Measurements from ENCODE around the gene CASZ1.

Gene CASZ1

GRCh38 chr1:10697621-10698160 is 98.8 kb downstream of the CASZ1 start:
- DNase-seq, result no peak

DNA sequence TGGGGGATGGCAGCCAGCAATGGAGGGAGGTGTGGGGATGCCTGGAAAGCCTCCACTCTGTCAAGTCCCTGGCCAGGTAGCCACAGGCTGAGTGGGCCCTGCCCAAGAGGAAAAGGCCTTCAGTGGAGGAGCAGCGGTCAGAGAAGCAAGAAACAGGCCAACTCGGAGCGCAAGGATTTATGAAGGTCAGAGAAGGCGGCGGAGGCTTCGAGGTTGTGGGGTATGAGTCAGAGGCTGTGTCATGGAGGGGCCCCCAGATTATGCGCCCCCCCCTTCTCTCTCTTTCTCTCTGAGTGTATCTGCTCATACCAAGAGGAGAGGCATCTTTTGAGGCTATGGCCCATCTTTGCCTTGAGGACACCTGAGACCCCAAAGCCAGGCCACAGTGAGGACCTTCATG is 99.5 kb downstream of the CASZ1 start:
- no peak for DNase-seq

GRCh38 chr1:10694633-10695627 is 101.5 kb downstream of the CASZ1 start:
- peak; percentile 84 to 88 for DNase-seq

DNA sequence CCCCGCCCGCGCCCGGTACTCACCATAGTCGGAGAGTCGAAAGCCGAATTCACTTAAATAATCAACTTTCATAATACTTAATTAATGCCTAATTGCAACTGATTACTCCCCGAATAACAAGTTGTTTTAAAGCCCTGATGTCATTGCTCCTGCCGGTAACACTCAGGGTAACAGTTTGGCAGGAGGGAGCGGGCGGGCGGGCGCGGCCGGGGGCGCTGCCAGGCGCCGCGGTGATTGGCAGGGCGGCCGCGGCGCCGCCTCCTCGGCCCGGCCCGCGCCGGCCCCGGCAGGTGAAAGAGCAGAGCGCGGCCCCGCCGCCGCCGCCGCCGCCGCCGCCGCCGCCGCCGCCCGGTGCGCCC is 102.2 kb downstream of the CASZ1 start:
- DNase-seq, result peak; percentile 68 to 77

GRCh38 chr1:10693497-10694273 is 102.8 kb downstream of the CASZ1 start:
- peak; percentile 65 to 76 for DNase-seq

DNA sequence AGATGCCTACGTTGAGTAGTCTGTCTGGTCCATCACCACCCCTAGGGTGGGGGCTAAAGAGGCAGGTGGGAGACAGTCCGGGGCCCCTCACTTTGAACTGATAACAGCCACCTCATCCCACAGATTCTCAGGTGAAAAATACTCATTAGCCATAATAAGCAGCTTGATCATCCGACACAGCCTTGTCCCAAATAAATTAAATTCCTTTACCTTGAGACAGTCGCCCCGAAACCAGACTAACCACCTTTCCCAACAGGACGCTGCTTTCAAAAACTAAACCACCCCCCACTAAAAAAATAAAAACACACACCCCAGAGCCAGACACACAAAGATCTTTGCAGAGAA is 103.3 kb downstream of the CASZ1 start:
- no peak for DNase-seq

DNA sequence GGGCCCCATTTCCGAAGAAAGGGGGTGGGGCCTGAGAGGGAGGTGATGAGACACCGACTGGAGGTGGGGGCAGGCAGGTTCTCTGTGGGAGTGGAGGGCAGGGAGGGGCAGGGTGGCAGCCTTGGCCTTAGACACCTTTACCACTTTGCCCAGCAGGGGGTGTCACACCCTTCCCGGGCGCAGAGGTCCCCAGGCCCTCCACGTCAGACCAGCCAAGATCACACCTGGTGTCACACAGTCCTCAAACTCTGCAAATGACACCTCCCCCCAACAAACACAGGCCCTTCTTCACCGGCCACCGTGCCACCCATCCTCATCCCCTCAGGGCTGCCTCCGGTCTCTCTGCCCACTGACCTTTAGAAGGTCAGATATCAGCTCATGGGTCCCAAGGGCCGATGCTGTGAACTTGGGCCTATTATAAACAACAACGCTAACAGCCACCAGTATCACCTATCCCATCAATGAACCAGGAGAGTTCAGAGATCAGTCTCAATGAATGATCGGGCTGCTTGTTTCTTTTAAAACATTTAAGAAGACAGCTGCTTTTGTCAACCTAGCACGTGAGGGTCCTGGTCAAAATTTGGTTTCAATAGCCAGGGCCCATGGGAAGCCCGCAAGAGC is 103.9 kb downstream of the CASZ1 start:
- peak; percentile 80 to 82 for DNase-seq

- no peak for DNase-seq
Observed at GRCh38 chr1:10691740-10692125, 104.7 kb downstream of the CASZ1 start.

DNA sequence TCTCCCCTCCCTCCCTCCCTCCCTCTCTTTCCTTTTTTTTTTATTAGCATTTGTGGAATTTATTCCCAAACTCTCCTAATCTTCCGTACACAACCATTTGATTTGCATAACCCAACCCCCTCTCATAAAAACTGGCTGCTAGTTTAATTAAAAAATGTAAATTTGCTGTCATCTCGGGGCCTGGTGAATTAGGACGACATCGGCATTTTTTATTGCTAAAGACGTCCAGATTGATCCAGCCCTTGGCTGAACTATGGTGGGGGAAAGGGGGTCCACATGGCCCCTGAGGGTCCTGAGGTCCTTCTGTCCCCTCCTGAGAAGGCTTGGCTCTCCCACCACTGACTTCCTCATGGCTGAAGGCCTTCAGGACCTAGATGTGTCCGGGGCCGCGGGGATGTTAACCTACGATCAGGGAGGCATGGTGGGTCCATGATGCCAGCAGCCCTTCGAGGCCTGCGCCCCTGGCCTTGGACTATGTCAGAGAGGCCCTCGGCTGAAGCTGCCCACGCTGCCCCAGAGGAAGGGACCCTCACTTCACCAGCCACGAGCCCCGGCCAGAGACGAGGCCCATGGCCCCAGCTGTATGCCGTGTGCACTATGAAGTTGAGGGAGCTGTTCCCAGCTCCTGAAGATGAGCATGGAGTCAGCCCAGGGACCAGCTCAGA is 105.2 kb downstream of the CASZ1 start:
- DNase-seq, result no peak

DNA sequence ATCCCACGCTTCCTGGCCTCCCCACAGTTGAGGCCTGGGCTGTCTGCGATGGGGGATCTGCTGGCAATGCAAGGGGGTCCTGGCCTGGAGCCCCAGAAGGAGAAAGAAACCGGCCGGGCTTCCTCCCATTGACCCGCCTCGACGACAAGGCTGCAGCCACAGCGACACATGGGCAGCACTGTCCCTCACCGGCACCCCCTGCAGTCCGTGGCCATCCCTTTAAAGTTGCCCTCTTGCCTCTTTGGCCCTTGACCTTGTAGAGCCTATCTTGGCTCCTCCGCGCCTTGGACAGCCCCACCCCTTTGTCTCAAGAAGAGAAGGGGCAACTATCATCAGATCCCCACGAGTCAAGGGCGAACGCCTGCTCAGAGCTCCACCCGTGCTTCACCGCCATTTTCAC is 106.0 kb downstream of the CASZ1 start:
- no peak for DNase-seq

DNA sequence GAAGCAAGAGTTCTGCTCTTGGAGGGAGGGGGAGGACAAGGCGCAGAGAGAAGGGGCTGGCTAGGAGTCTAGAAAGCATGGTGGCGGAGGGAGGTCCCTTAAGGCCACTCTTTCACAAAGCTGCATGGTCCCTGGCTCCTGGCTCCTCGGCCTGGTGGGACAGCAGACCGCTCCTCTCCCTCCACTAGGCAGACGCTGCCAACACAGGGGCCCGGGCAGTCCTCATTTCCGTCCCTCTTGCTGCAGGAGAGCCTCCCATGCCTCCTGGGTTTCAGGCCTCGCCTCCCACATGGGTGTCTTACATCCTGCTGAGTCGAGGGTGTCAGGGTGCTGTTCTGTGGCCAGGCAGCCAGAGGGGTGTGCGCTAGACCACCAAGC is 108.0 kb downstream of the CASZ1 start:
- no peak for DNase-seq

GRCh38 chr1:10687782-10688408 is 108.6 kb downstream of the CASZ1 start:
- no peak for DNase-seq

- no peak for DNase-seq
Observed at GRCh38 chr1:10687251-10687651, 109.2 kb downstream of the CASZ1 start.

- DNase-seq, result no peak
Observed at GRCh38 chr1:10686404-10687040, 109.9 kb downstream of the CASZ1 start.

- no peak for DNase-seq
Observed at GRCh38 chr1:10685808-10686403, 110.5 kb downstream of the CASZ1 start.

DNA sequence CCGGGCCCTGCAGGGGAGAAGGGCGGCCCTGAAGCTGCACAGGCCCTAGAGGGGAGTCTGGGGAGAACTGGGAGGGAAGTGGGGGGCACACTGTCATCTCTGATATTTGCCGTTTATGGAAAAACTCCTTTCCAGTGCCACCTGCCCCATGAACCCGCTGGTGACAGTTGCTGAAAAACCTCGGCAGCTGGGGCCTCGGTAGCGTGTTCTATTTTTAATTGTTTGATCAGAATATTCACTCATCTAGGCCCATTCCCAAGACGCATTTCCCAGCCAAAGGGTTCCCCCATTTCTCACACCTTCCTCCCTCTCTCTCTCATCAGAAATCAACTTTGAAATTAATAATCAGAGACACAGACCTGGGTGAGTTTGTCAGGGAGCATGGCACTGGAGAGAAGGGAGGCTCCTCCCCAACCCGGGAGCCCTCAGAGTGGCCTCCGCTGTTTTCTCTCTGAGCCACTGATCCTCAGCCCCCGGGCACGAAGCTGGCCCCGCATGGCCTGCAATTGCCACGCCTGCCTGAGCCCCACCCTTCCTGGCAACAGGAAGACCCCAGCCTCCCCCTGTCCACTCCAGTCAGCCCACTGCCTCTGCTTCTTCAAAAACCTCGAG is 111.1 kb downstream of the CASZ1 start:
- DNase-seq, result no peak

DNA sequence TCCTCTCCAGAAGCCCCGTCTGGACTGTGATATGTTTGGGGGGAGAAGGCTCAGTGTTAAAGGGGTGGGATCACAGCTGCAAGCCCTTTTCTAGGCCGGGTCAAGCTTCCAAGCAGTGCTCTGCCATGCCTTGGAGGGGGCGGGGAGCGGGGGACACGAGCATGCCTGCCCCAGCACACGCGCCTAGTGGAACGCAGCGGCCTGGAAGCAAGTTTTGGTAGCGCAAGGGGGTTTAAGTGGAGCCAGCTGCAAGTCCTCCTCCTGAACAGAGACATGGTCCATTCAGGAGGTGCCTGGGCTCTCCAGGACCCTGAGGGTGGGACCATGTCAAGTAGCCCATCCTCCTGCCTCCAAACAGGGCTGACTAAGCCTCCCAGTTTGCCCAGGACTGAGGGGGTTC is 112.2 kb downstream of the CASZ1 start:
- DNase-seq, result no peak

DNA sequence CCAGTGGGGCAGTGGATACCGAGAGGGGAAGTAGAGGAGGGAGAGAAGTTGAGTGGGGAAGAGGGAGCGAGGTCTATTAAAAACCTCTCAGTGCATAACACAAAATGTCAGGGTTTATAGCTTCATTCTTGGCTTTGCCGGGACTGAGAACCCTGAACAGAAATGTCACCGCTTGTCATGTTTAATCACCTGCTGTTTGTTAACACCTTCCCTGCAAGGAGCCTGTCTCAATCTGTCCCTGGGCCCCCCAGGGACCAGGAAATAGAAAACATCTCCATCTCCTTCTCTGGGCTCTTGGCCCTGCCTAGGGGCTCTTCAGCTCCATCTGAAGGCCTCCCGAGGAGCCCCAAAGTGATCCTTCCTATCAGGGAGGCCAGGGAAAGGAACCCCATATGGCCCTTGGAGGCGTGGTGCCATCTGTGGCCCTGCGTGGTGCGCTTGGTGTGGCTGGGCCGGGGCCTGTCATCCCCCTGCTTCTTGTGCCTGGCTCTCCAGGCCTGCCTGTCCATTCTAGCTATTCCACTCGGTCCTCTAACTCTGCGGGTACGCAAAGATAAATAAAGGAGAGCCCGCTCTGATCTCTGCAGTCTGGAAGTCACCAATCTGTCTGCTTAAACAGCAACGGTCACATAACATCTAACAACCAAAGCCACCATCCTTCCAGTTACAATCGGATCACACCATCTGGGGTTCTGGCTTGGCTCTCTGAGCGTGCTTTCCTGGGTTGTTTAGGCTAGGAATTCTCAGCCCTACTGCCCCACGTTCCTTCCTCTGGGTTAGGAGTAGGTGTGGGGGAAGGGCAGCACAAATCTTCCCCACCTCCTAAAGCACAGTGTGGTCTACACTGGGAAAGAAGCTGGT is 113.8 kb downstream of the CASZ1 start:
- no peak for DNase-seq

- DNase-seq, result no peak
Observed at GRCh38 chr1:10682108-10682445, 114.4 kb downstream of the CASZ1 start.

Measured in CD4-positive, alpha-beta T cell treated with Interleukin-4 for 1 hour (primary cell).